Measurements from ENCODE around the gene RNF115. TPM values are rescaled to one million over a fixed set of nuclear protein-coding genes. Genes with fewer than 3 reads are reported as not detected.

The RNF115 gene
- total RNA-seq, 3 donors from 2014 or later (not counting 1 experiment from before 2014, with no cell fraction given) = 26.7 to 31.8 (median 30.8) TPM

GRCh38 chr1:145806844-145807243 is 17.1 kb downstream of the RNF115 start:
- no peak for ATAC-seq
- Mint-ChIP-seq H3K4me3 (no peak overlapping the region), H3K36me3 (no peaks in the 10 kb centered on the region), H3K4me1 (peaks cover 48 to 53% of the 10 kb centered on the region in 2 donors), H3K27me3 (ENCODE audit: low read depth in 2 of 2) (no peaks in the 10 kb centered on the region), H3K27ac (no peak overlapping the region), H3K9me3 (no peaks in the 10 kb centered on the region)
- no peak for DNase-seq
- Histone ChIP-seq H3K4me1 (ENCODE audit: control insufficient read depth, insufficient read depth, low read length) (no peaks in the 10 kb centered on the region), H3K4me3 (ENCODE audit: low read length) (no peak overlapping the region), H3K27me3 (ENCODE audit: control insufficient read depth, insufficient read depth, low read length) (no peaks in the 10 kb centered on the region), H3K9me3 (ENCODE audit: control insufficient read depth, insufficient read depth, low read length) (no peaks in the 10 kb centered on the region), H3K27ac (ENCODE audit: low read length) (no peak overlapping the region), H3K36me3 (ENCODE audit: control insufficient read depth, insufficient read depth, low read length) (no peaks in the 10 kb centered on the region)
- no peak for TF ChIP-seq CTCF (IDR thresholded peaks at IDR 0.05)
- intact Hi-C loops (cut with micrococcal nuclease) = no loop called here
- WGBS (ENCODE audit: insufficient coverage) = 99% methylated on average over 5 of the region's 7 CpGs

- Mint-ChIP-seq H3K9me3 (no peaks in the 10 kb centered on the region), H3K27ac (no peak overlapping the region), H3K4me1 (peaks cover 51 to 57% of the 10 kb centered on the region in 2 donors), H3K27me3 (ENCODE audit: low read depth in 2 of 2) (no peaks in the 10 kb centered on the region), H3K36me3 (no peaks in the 10 kb centered on the region), H3K4me3 (no peak overlapping the region)
- H3K27me3 ChIP-seq (ENCODE audit: control insufficient read depth, insufficient read depth, low read length) = no peaks in the 10 kb centered on the region
- H3K9me3 ChIP-seq (ENCODE audit: control insufficient read depth, insufficient read depth, low read length) = no peaks in the 10 kb centered on the region
- H3K4me3 ChIP-seq (ENCODE audit: low read length) = no peak overlapping the region
- no peaks in the 10 kb centered on the region for H3K36me3 ChIP-seq (ENCODE audit: control insufficient read depth, insufficient read depth, low read length)
- H3K27ac ChIP-seq (ENCODE audit: low read length) = no peak overlapping the region
- intact Hi-C loops (cut with micrococcal nuclease) = no loop called here
- no peak for DNase-seq
- ATAC-seq = no peak
- WGBS (ENCODE audit: insufficient coverage) = 100% methylated on average over 2 of the region's 4 CpGs
- TF ChIP-seq CTCF (IDR thresholded peaks at IDR 0.05) = no peak
- H3K4me1 ChIP-seq (ENCODE audit: control insufficient read depth, insufficient read depth, low read length) = no peaks in the 10 kb centered on the region
Measured at GRCh38 chr1:145806408-145806807, 17.5 kb downstream of the RNF115 start.

- no peaks in the 10 kb centered on the region for H3K36me3 Mint-ChIP-seq
- no peak for DNase-seq
Measured at GRCh38 chr1:145805057-145805456, 18.8 kb downstream of the RNF115 start.

More at GRCh38 chr1:145805057-145805456, 18.8 kb downstream of the RNF115 start:
- no peak for ATAC-seq
- TF ChIP-seq CTCF (IDR thresholded peaks at IDR 0.05) = no peak
- peaks cover 58 to 67% of the 10 kb centered on the region in 2 donors for H3K4me1 Mint-ChIP-seq
- Histone ChIP-seq H3K27ac (ENCODE audit: low read length) (no peak overlapping the region), H3K4me3 (ENCODE audit: low read length) (no peak overlapping the region), H3K36me3 (ENCODE audit: control insufficient read depth, insufficient read depth, low read length) (no peaks in the 10 kb centered on the region), H3K4me1 (ENCODE audit: control insufficient read depth, insufficient read depth, low read length) (no peaks in the 10 kb centered on the region), H3K9me3 (ENCODE audit: control insufficient read depth, insufficient read depth, low read length) (no peaks in the 10 kb centered on the region), H3K27me3 (ENCODE audit: control insufficient read depth, insufficient read depth, low read length) (no peaks in the 10 kb centered on the region)
- H3K4me3 Mint-ChIP-seq = no peak overlapping the region
- no peak overlapping the region for H3K27ac Mint-ChIP-seq
- no peaks in the 10 kb centered on the region for H3K9me3 Mint-ChIP-seq
- intact Hi-C loops (cut with micrococcal nuclease) = no loop called here
- H3K27me3 Mint-ChIP-seq (ENCODE audit: low read depth in 2 of 2) = no peaks in the 10 kb centered on the region
- WGBS (ENCODE audit: insufficient coverage) = 76% methylated on average over 1 of the region's 1 CpG
